DND-41 (cell line): ENCODE data around the gene NUP133.

Experiments used
- EZH2 ChIP-seq: IDR thresholded peaks from 3 replicates; pipeline ENCODE4 v1.6.1; 2012; ENCODE audit warnings: borderline replicate concordance, low read depth, mild to moderate bottlenecking, moderate library complexity, low read length, inconsistent platforms; ENCODE audit not compliant: severe bottlenecking
- TF ChIP-seq, protein P1 (sequence below): IDR thresholded peaks from 2 replicates; pipeline ENCODE4 v1.5.1; 2012; ENCODE audit warnings: borderline replicate concordance, low read length, moderate library complexity, mild to moderate bottlenecking; ENCODE audit not compliant: poor library complexity, severe bottlenecking; ENCODE audit errors: extremely low read depth

DNA sequence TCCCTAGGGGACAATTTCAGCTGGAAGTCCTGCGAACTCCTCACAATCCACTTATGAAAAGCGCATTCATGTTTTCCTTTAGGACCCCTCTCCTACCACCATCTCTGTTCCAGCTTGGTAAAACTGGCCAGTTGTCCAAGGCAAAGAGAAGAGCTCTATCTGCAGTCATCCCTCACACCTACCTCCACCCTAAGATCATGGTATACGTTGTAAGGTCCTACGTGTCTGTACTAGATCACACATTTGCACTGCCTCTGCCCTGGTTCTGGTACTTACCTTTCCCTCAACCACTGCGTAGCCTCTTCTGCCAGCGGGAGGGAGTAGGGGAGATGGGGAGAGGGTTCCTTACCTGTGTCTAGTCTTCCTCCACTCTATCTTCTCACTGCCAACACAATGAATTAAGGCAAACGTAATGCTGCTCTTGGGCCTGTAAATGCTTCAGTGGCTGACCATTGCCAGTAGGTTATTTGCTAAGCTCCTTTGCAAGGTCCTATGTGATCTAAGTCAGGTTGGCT, 739 bp upstream of the NUP133 start:
- TF ChIP-seq, protein P1, sequence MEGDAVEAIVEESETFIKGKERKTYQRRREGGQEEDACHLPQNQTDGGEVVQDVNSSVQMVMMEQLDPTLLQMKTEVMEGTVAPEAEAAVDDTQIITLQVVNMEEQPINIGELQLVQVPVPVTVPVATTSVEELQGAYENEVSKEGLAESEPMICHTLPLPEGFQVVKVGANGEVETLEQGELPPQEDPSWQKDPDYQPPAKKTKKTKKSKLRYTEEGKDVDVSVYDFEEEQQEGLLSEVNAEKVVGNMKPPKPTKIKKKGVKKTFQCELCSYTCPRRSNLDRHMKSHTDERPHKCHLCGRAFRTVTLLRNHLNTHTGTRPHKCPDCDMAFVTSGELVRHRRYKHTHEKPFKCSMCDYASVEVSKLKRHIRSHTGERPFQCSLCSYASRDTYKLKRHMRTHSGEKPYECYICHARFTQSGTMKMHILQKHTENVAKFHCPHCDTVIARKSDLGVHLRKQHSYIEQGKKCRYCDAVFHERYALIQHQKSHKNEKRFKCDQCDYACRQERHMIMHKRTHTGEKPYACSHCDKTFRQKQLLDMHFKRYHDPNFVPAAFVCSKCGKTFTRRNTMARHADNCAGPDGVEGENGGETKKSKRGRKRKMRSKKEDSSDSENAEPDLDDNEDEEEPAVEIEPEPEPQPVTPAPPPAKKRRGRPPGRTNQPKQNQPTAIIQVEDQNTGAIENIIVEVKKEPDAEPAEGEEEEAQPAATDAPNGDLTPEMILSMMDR = no peak
- no peak for TF ChIP-seq EZH2
